H9 (cell line): ENCODE data around the gene HMOX2. TPM values are rescaled to one million over a fixed set of nuclear protein-coding genes. Genes with fewer than 3 reads are reported as not detected.
A peak's percentile ranks its signal among the peaks of the same experiment; 100 is the strongest.

Source experiments
- DNase-seq: peaks from one replicate; pipeline ENCODE4 v3.0.0-alpha.2; 2017
- H2AFZ ChIP-seq: one replicate; pipeline ENCODE4 v1.6.1; 2013; ENCODE audit warnings: mild to moderate bottlenecking, low read length, control low read depth, moderate library complexity
- H2AK5ac ChIP-seq: 2 replicates; pipeline ENCODE4 v1.6.1; 2013; ENCODE audit warnings: low read length, control low read depth, mixed read lengths; ENCODE audit not compliant: insufficient read length
- H2BK120ac ChIP-seq: one replicate; pipeline ENCODE4 v1.6.1; 2013; ENCODE audit warnings: low read depth, mild to moderate bottlenecking, low read length, control low read depth, inconsistent platforms; ENCODE audit not compliant: poor library complexity, severe bottlenecking
- H2BK12ac ChIP-seq: 2 replicates; pipeline ENCODE4 v1.6.1; 2013; ENCODE audit warnings: low read length, control low read depth, mixed read lengths, low read depth; ENCODE audit not compliant: insufficient read length
- H2BK15ac ChIP-seq: 2 replicates; pipeline ENCODE4 v1.6.1; 2013; ENCODE audit warnings: low read depth, low read length, control low read depth
- H2BK20ac ChIP-seq: one replicate; pipeline ENCODE4 v1.6.1; 2013; ENCODE audit warnings: low read depth, mild to moderate bottlenecking, low read length, control low read depth, inconsistent platforms; ENCODE audit not compliant: poor library complexity, severe bottlenecking
- H2BK5ac ChIP-seq: 2 replicates; pipeline ENCODE4 v1.6.1; 2013; ENCODE audit warnings: low read length, control low read depth, mixed read lengths; ENCODE audit not compliant: insufficient read length
- H3K14ac ChIP-seq: 2 replicates; pipeline ENCODE4 v1.6.1; 2013; ENCODE audit warnings: low read length, control low read depth; ENCODE audit not compliant: insufficient read depth
- H3K18ac ChIP-seq: 2 replicates; pipeline ENCODE4 v1.6.1; 2013; ENCODE audit warnings: low read depth, mild to moderate bottlenecking, mixed read lengths, low read length, control low read depth; ENCODE audit not compliant: insufficient read length
- H3K23ac ChIP-seq: 2 replicates; pipeline ENCODE4 v1.6.1; 2013; ENCODE audit warnings: low read length, control low read depth, mixed read lengths, low read depth; ENCODE audit not compliant: insufficient read length
- H3K23me2 ChIP-seq: 2 replicates; pipeline ENCODE4 v1.6.1; 2013; ENCODE audit warnings: low read depth, mild to moderate bottlenecking, mixed read lengths, low read length, control low read depth; ENCODE audit not compliant: insufficient read length, poor library complexity, severe bottlenecking
- H3K27ac ChIP-seq: 2 replicates; pipeline ENCODE4 v1.5.1; 2013; ENCODE audit warnings: low read length, control low read depth, mixed read lengths, low read depth; ENCODE audit not compliant: insufficient read length
- H3K27me3 ChIP-seq: 2 replicates; pipeline ENCODE4 v1.6.1; 2013; ENCODE audit warnings: low read length, control low read depth, inconsistent platforms; ENCODE audit not compliant: insufficient read depth
- H3K4ac ChIP-seq: 2 replicates; pipeline ENCODE4 v1.6.1; 2013; ENCODE audit warnings: low read depth, mild to moderate bottlenecking, control low read depth, inconsistent platforms, low read length, moderate library complexity
- H3K4me1 ChIP-seq: 2 replicates; pipeline ENCODE4 v1.6.1; 2013; ENCODE audit warnings: low read length, control low read depth, inconsistent platforms; ENCODE audit not compliant: insufficient read depth
- H3K4me2 ChIP-seq: 2 replicates; pipeline ENCODE4 v1.6.1; 2013; ENCODE audit warnings: low read length, control low read depth, mixed read lengths; ENCODE audit not compliant: insufficient read length, insufficient read depth
- H3K56ac ChIP-seq: 2 replicates; pipeline ENCODE4 v1.6.1; 2013; ENCODE audit warnings: low read depth, mild to moderate bottlenecking, mixed read lengths, low read length, control low read depth; ENCODE audit not compliant: insufficient read length
- H3K79me1 ChIP-seq: 2 replicates; pipeline ENCODE4 v1.6.1; 2013; ENCODE audit warnings: low read depth, mild to moderate bottlenecking, moderate library complexity, low read length, control low read depth, inconsistent platforms; ENCODE audit not compliant: insufficient read depth, poor library complexity, severe bottlenecking
- H3K79me2 ChIP-seq: 2 replicates; pipeline ENCODE4 v1.6.1; 2013; ENCODE audit warnings: low read length, control low read depth, inconsistent platforms; ENCODE audit not compliant: insufficient read depth
- H3K9ac ChIP-seq: 2 replicates; pipeline ENCODE4 v1.6.1; 2013; ENCODE audit warnings: low read length, control low read depth, mixed read lengths; ENCODE audit not compliant: insufficient read length; ENCODE audit errors: extremely low read depth
- H3K9me3 ChIP-seq: one replicate; pipeline ENCODE4 v1.6.1; 2013; ENCODE audit warnings: low read depth, low read length, inconsistent platforms; ENCODE audit not compliant: control insufficient read depth
- H3T11ph ChIP-seq: one replicate; pipeline ENCODE4 v1.6.1; 2013; ENCODE audit warnings: mild to moderate bottlenecking, low read length, control low read depth, inconsistent platforms
- H4K20me1 ChIP-seq: one replicate; pipeline ENCODE4 v1.6.1; 2013; ENCODE audit not compliant: control insufficient read depth, insufficient read length, insufficient read depth
- H4K5ac ChIP-seq: 2 replicates; pipeline ENCODE4 v1.6.1; 2013; ENCODE audit warnings: low read depth, mild to moderate bottlenecking, mixed read lengths, low read length, control low read depth; ENCODE audit not compliant: insufficient read length
- H4K8ac ChIP-seq: replicated peaks from 2 replicates; pipeline ENCODE4 v1.6.1; 2013; ENCODE audit warnings: low read length, control low read depth, mixed read lengths, low read depth; ENCODE audit not compliant: insufficient read length
- H4K91ac ChIP-seq: 2 replicates; pipeline ENCODE4 v1.6.1; 2013; ENCODE audit warnings: low read depth, mild to moderate bottlenecking, moderate library complexity, mixed read lengths, low read length, control low read depth; ENCODE audit not compliant: insufficient read length
- H3K27ac Mint-ChIP-seq, 3 experiments: 2 replicates in 2 of 3; 3 replicates in 1 of 3; pipeline ENCODE4 v1.8.0; 2020 to 2021; ENCODE audit warnings: mixed read lengths in 3 of 3, mild to moderate bottlenecking in 1 of 3, moderate library complexity in 1 of 3
- H3K27me3 Mint-ChIP-seq: 2 replicates; pipeline ENCODE4 v1.8.0; 2021; ENCODE audit warnings: low read depth, mild to moderate bottlenecking, moderate library complexity, mixed read lengths
- H3K36me3 Mint-ChIP-seq, 3 experiments: 2 replicates in 2 of 3; 3 replicates in 1 of 3; pipeline ENCODE4 v1.8.0; 2020 to 2021; ENCODE audit warnings: low read depth in 3 of 3, mixed read lengths in 3 of 3; ENCODE audit not compliant: insufficient read depth in 1 of 3
- H3K4me1 Mint-ChIP-seq, 2 experiments: 2 replicates each; pipeline ENCODE4 v1.8.0; 2020; ENCODE audit warnings: mixed read lengths in 2 of 2
- H3K4me3 Mint-ChIP-seq, 2 experiments: 2 replicates in 1 of 2; 3 replicates in 1 of 2; pipeline ENCODE4 v1.8.0; 2020 to 2021; ENCODE audit warnings: mild to moderate bottlenecking in 2 of 2, mixed read lengths in 2 of 2, moderate library complexity in 1 of 2
- H3K9me3 Mint-ChIP-seq, 2 experiments: 2 replicates in 1 of 2; 3 replicates in 1 of 2; pipeline ENCODE4 v1.8.0; 2020; ENCODE audit warnings: mild to moderate bottlenecking in 2 of 2, mixed read lengths in 2 of 2, moderate library complexity in 1 of 2
- WGBS: extraction: QIAGEN DNeasy Blood & Tissue Kit; methylation state at CpG from one replicate; pipeline ENCODE4 v1.1.7; 2013; ENCODE audit warnings: missing lambda C conversion rate, low lambda C conversion rate, mixed read lengths; ENCODE audit not compliant: insufficient read length; ENCODE audit errors: extremely low coverage; 5-methylcytosine and 5-hydroxymethylcytosine counted together
- total RNA-seq: library from RNA; stranded (reverse); gene quantifications from 2 replicates; pipeline ENCODE4 v1.2.1, GENCODE V29; 2021
- TF ChIP-seq, protein P1 (sequence below): fragments of 200-600 bp; sonication (generic); conservative IDR thresholded peaks from 3 replicates; pipeline ENCODE4 v1.8.0; 2021; ENCODE audit warnings: antibody characterized with exemption, mild to moderate bottlenecking

The HMOX2 gene
- total RNA-seq, 1 experiment from 2014 or later, result 44.4 TPM

DNA sequence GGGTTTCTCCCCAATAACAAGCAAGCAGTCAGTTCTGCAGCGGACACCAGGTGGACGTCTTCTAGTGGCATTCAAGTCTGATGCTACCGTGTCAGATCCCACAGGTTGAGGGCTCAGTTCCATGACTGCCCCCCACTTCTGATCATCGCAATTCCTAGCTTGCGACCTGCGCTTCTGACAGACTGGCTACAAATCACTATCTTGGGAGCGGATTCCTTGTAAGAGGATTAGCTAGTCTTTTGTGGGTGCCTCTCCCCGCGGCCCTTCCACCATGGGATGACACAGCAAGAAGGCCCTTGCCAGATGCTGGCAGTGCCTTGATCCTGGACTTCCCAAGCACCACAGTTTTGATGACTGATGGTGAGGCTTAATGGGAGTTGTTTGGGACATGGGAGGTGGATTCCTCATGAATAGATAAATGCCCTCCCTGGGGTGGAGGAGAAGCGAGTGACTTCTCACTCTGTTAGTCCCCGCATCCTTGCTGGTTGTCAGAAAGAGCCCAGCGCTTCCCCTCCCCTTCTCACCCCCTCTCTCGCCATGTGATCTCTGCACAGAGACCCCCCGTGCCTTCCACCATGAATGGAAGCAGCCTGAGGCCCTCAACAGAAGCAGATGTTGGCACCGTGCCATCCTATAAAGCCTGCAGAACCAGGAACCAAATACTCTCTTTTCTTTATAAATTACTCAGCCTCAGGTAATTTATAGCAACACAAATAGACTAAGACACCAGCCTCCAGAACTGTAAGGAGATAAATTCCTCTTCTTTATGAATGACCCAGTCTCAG, 43.3 kb downstream of the HMOX2 start:
- no peak overlapping the region for H3K4ac ChIP-seq
- H2BK15ac ChIP-seq, result no peak overlapping the region
- H3K56ac ChIP-seq, result no peak overlapping the region
- H3K23ac ChIP-seq, result no peak overlapping the region
- no peak overlapping the region for H2BK5ac ChIP-seq
- no peak overlapping the region for H4K5ac ChIP-seq
- H3K4me2 ChIP-seq, result no peak overlapping the region
- H3K36me3 Mint-ChIP-seq, result peaks cover 0 to 4% (median 0%) of the 10 kb centered on the region in 3 experiments; a peak in 3 of 7 replicates
- H3K9me3 Mint-ChIP-seq, result no peaks in the 10 kb centered on the region
- no peak overlapping the region for H2AFZ ChIP-seq
- H3K27me3 ChIP-seq, result no peaks in the 10 kb centered on the region
- H3K9me3 ChIP-seq, result no peaks in the 10 kb centered on the region
- H3K79me2 ChIP-seq, result 0 out of 2 replicates have a peak, but pooled peaks cover 2% of the 10 kb centered on the region
- DNase-seq, result no peak
- no peak overlapping the region for H2BK20ac ChIP-seq
- H3K79me1 ChIP-seq, result no peaks in the 10 kb centered on the region
- H2AK5ac ChIP-seq, result no peak overlapping the region
- no peak overlapping the region for H4K91ac ChIP-seq
- no peak overlapping the region for H3T11ph ChIP-seq
- peaks cover 33 to 56% of the 10 kb centered on the region in 2 experiments for H3K4me1 Mint-ChIP-seq
- H3K27me3 Mint-ChIP-seq, result peaks cover 2% of the 10 kb centered on the region; the same call in 1 of the 2 replicates
- 0 out of 2 replicates have a peak, but pooled peaks cover 3% of the 10 kb centered on the region for H3K4me1 ChIP-seq
- no peak overlapping the region for H3K9ac ChIP-seq
- no CpG with 5 or more reads among the region's 15 CpGs for WGBS
- no peaks in the 10 kb centered on the region for H4K20me1 ChIP-seq
- H2BK12ac ChIP-seq, result no peak overlapping the region
- H3K14ac ChIP-seq, result no peak overlapping the region; the same call in 1 of the 2 replicates
- no peak overlapping the region for H4K8ac ChIP-seq
- no peaks in the 10 kb centered on the region for H3K23me2 ChIP-seq
- H3K18ac ChIP-seq, result no peak overlapping the region
- no peak overlapping the region for H2BK120ac ChIP-seq
- TF ChIP-seq, protein P1, sequence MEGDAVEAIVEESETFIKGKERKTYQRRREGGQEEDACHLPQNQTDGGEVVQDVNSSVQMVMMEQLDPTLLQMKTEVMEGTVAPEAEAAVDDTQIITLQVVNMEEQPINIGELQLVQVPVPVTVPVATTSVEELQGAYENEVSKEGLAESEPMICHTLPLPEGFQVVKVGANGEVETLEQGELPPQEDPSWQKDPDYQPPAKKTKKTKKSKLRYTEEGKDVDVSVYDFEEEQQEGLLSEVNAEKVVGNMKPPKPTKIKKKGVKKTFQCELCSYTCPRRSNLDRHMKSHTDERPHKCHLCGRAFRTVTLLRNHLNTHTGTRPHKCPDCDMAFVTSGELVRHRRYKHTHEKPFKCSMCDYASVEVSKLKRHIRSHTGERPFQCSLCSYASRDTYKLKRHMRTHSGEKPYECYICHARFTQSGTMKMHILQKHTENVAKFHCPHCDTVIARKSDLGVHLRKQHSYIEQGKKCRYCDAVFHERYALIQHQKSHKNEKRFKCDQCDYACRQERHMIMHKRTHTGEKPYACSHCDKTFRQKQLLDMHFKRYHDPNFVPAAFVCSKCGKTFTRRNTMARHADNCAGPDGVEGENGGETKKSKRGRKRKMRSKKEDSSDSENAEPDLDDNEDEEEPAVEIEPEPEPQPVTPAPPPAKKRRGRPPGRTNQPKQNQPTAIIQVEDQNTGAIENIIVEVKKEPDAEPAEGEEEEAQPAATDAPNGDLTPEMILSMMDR, result no peak
- peak overlapping the region; percentile 14 to 66 (median 54); a peak in 4 of 7 replicates for H3K27ac Mint-ChIP-seq
- no peak overlapping the region for H3K27ac ChIP-seq
- H3K4me3 Mint-ChIP-seq, result no peak overlapping the region
